Trophoblast cell (in vitro differentiated cells and primary cell): Measurements from ENCODE around the gene ATXN7.

Experiments used
- DNase-seq, 2 donors: peaks; one replicate each; pipeline ENCODE4 v3.0.0-alpha.2; 2016
- H2AFZ ChIP-seq: 2 replicates; pipeline ENCODE4 v1.6.1; 2013; ENCODE audit warnings: low read length, moderate library complexity, mild to moderate bottlenecking; ENCODE audit not compliant: insufficient read depth, poor library complexity
- H2AK5ac ChIP-seq: 2 replicates; pipeline ENCODE4 v1.6.1; 2013; ENCODE audit warnings: mild to moderate bottlenecking, low read length
- H2BK120ac ChIP-seq: 2 replicates; pipeline ENCODE4 v1.6.1; 2013; ENCODE audit warnings: low read length, mild to moderate bottlenecking, moderate library complexity; ENCODE audit not compliant: insufficient read depth, poor library complexity
- H2BK12ac ChIP-seq: 2 replicates; pipeline ENCODE4 v1.6.1; 2013; ENCODE audit warnings: mild to moderate bottlenecking, low read length, moderate library complexity
- H2BK5ac ChIP-seq: 2 replicates; pipeline ENCODE4 v1.6.1; 2013; ENCODE audit warnings: low read length, low read depth, moderate library complexity, mild to moderate bottlenecking; ENCODE audit not compliant: poor library complexity
- H3K14ac ChIP-seq: 2 replicates; pipeline ENCODE4 v1.6.1; 2013; ENCODE audit warnings: mild to moderate bottlenecking, low read length
- H3K18ac ChIP-seq: 2 replicates; pipeline ENCODE4 v1.6.1; 2013; ENCODE audit warnings: mild to moderate bottlenecking, low read length
- H3K23ac ChIP-seq: 2 replicates; pipeline ENCODE4 v1.6.1; 2013; ENCODE audit warnings: low read length
- H3K27ac ChIP-seq: 2 replicates; pipeline ENCODE4 v1.5.1; 2013; ENCODE audit warnings: low read depth, mild to moderate bottlenecking, inconsistent platforms, low read length, moderate library complexity
- H3K27me3 ChIP-seq: 2 replicates; pipeline ENCODE4 v1.6.1; 2013; ENCODE audit warnings: inconsistent platforms, mild to moderate bottlenecking, low read length, moderate library complexity; ENCODE audit not compliant: insufficient read depth
- H3K36me3 ChIP-seq, 2 experiments: 1 replicate in 1 of 2; 2 replicates in 1 of 2; pipeline ENCODE4 v1.6.1; 2013; ENCODE audit warnings: low read length in 2 of 2, mild to moderate bottlenecking in 2 of 2, moderate library complexity in 1 of 2; ENCODE audit not compliant: insufficient read depth in 2 of 2, control insufficient read depth in 1 of 2
- H3K4ac ChIP-seq: 2 replicates; pipeline ENCODE4 v1.6.1; 2013; ENCODE audit warnings: low read depth, mild to moderate bottlenecking, low read length, moderate library complexity
- H3K4me1 ChIP-seq, 2 experiments: 1 replicate in 1 of 2; 2 replicates in 1 of 2; pipeline ENCODE4 v1.6.1; 2013; ENCODE audit warnings: low read length in 2 of 2, mild to moderate bottlenecking in 2 of 2, moderate library complexity in 1 of 2; ENCODE audit not compliant: insufficient read depth in 2 of 2, control insufficient read depth in 1 of 2
- H3K4me2 ChIP-seq: 2 replicates; pipeline ENCODE4 v1.6.1; 2013; ENCODE audit warnings: inconsistent platforms, mild to moderate bottlenecking, low read length, moderate library complexity
- H3K4me3 ChIP-seq: 2 replicates; pipeline ENCODE4 v1.5.1; 2013; ENCODE audit warnings: mild to moderate bottlenecking, low read depth, low read length, inconsistent platforms
- H3K79me1 ChIP-seq: one replicate; pipeline ENCODE4 v1.6.1; 2013; ENCODE audit warnings: low read length
- H3K79me2 ChIP-seq: 2 replicates; pipeline ENCODE4 v1.6.1; 2013; ENCODE audit warnings: low read length, mild to moderate bottlenecking; ENCODE audit not compliant: control insufficient read depth, insufficient read depth, poor library complexity
- H3K9ac ChIP-seq: 2 replicates; pipeline ENCODE4 v1.6.1; 2013; ENCODE audit warnings: mild to moderate bottlenecking, low read length
- H3K9me3 ChIP-seq: 2 replicates; pipeline ENCODE4 v1.6.1; 2013; ENCODE audit warnings: low read depth, mild to moderate bottlenecking, control low read depth, inconsistent platforms, low read length; ENCODE audit not compliant: insufficient read depth
- H4K12ac ChIP-seq: 2 replicates; pipeline ENCODE4 v1.6.1; 2013; ENCODE audit warnings: low read depth, mild to moderate bottlenecking, low read length, moderate library complexity
- H4K8ac ChIP-seq: 2 replicates; pipeline ENCODE4 v1.6.1; 2013; ENCODE audit warnings: low read depth, mild to moderate bottlenecking, low read length, moderate library complexity
- H4K91ac ChIP-seq: one replicate; pipeline ENCODE4 v1.6.1; 2013; ENCODE audit warnings: low read depth, mild to moderate bottlenecking, low read length, moderate library complexity
- WGBS: extraction: QIAGEN DNeasy Blood & Tissue Kit; methylation state at CpG from one replicate; pipeline ENCODE4 v1.1.7; 2013; ENCODE audit warnings: missing lambda C conversion rate; ENCODE audit not compliant: insufficient read length, insufficient coverage; ENCODE audit errors: extremely low coverage; 5-methylcytosine and 5-hydroxymethylcytosine counted together

ATXN7 gene

GRCh38 chr3:63961891-63962290 lies 98.2 kb downstream of the ATXN7 start:
- H3K79me2 ChIP-seq: no peaks in the 10 kb centered on the region
- H3K4me2 ChIP-seq: no peak overlapping the region
- no peak overlapping the region for H3K18ac ChIP-seq
- no peak overlapping the region for H2BK120ac ChIP-seq
- H3K9me3 ChIP-seq: no peaks in the 10 kb centered on the region
- H3K27ac ChIP-seq: no peak overlapping the region
- H3K4ac ChIP-seq: no peak overlapping the region
- H4K91ac ChIP-seq: no peak overlapping the region
- H3K27me3 ChIP-seq: no peaks in the 10 kb centered on the region
- peaks cover 2% of the 10 kb centered on the region for H3K79me1 ChIP-seq
- no CpG with 5 or more reads among the region's 2 CpGs for WGBS
- no peak overlapping the region for H4K12ac ChIP-seq
- no peaks in the 10 kb centered on the region for H3K36me3 ChIP-seq
- H2AFZ ChIP-seq: no peak overlapping the region
- no peak overlapping the region for H3K14ac ChIP-seq
- H2AK5ac ChIP-seq: no peak overlapping the region
- H3K4me1 ChIP-seq: peaks cover 7 to 8% of the 10 kb centered on the region in 2 experiments
- H4K8ac ChIP-seq: no peak overlapping the region
- peak; percentile 38 to 84 for DNase-seq
- H2BK12ac ChIP-seq: no peak overlapping the region
- H3K23ac ChIP-seq: no peak overlapping the region
- H2BK5ac ChIP-seq: no peak overlapping the region
- H3K4me3 ChIP-seq: no peak overlapping the region
- H3K9ac ChIP-seq: no peak overlapping the region

GRCh38 chr3:63963496-63963895 lies 99.8 kb downstream of the ATXN7 start:
- no peak overlapping the region for H4K8ac ChIP-seq
- H3K4ac ChIP-seq: no peak overlapping the region
- H3K36me3 ChIP-seq: peaks cover 0 to 2% of the 10 kb centered on the region in 2 experiments
- H3K4me1 ChIP-seq: peaks cover 14% of the 10 kb centered on the region in 2 experiments
- no peak overlapping the region for H2AK5ac ChIP-seq
- H4K91ac ChIP-seq: no peak overlapping the region
- H3K23ac ChIP-seq: peak overlapping the region; percentile 15
- H3K27ac ChIP-seq: no peak overlapping the region
- H3K9ac ChIP-seq: no peak overlapping the region
- no peaks in the 10 kb centered on the region for H3K79me2 ChIP-seq
- H3K4me2 ChIP-seq: no peak overlapping the region
- WGBS: no CpG with 5 or more reads among the region's 1 CpG
- no peak overlapping the region for H2BK120ac ChIP-seq
- no peak overlapping the region for H2AFZ ChIP-seq
- no peak overlapping the region for H3K18ac ChIP-seq
- no peaks in the 10 kb centered on the region for H3K27me3 ChIP-seq
- H3K14ac ChIP-seq: no peak overlapping the region
- no peak overlapping the region for H2BK12ac ChIP-seq
- peaks cover 2% of the 10 kb centered on the region for H3K79me1 ChIP-seq
- no peak overlapping the region for H4K12ac ChIP-seq
- DNase-seq: no peak
- H3K4me3 ChIP-seq: no peak overlapping the region
- no peaks in the 10 kb centered on the region for H3K9me3 ChIP-seq
- no peak overlapping the region for H2BK5ac ChIP-seq

GRCh38 chr3:63964681-63965485 lies 101.2 kb downstream of the ATXN7 start:
- DNase-seq: peak; percentile 50 to 70
- H3K23ac ChIP-seq: no peak overlapping the region
- H3K9me3 ChIP-seq: no peaks in the 10 kb centered on the region
- no peak overlapping the region for H3K4ac ChIP-seq
- H2BK120ac ChIP-seq: no peak overlapping the region
- H3K9ac ChIP-seq: no peak overlapping the region
- no peaks in the 10 kb centered on the region for H3K27me3 ChIP-seq
- no peak overlapping the region for H2BK12ac ChIP-seq
- no peak overlapping the region for H4K8ac ChIP-seq
- no peak overlapping the region for H3K18ac ChIP-seq
- peaks cover 14% of the 10 kb centered on the region in 2 experiments for H3K4me1 ChIP-seq
- no CpG with 5 or more reads among the region's 6 CpGs for WGBS
- H3K79me1 ChIP-seq: peaks cover 2% of the 10 kb centered on the region
- H3K27ac ChIP-seq: peak overlapping the region; percentile 51
- H2AFZ ChIP-seq: no peak overlapping the region
- no peak overlapping the region for H3K4me2 ChIP-seq
- H3K14ac ChIP-seq: no peak overlapping the region
- H4K12ac ChIP-seq: no peak overlapping the region
- no peak overlapping the region for H4K91ac ChIP-seq
- H3K36me3 ChIP-seq: peaks cover 0 to 2% of the 10 kb centered on the region in 2 experiments
- no peaks in the 10 kb centered on the region for H3K79me2 ChIP-seq
- H2BK5ac ChIP-seq: peak overlapping the region; percentile 14
- no peak overlapping the region for H3K4me3 ChIP-seq
- no peak overlapping the region for H2AK5ac ChIP-seq

GRCh38 chr3:63966007-63966406 lies 102.3 kb downstream of the ATXN7 start:
- Histone ChIP-seq H4K91ac (no peak overlapping the region), H3K4me1 (peaks cover 19% of the 10 kb centered on the region in 2 experiments), H3K23ac (no peak overlapping the region), H3K9ac (no peak overlapping the region), H3K4me2 (no peak overlapping the region), H2AFZ (no peak overlapping the region), H3K9me3 (no peaks in the 10 kb centered on the region), H3K79me1 (peaks cover 2% of the 10 kb centered on the region), H4K12ac (no peak overlapping the region), H3K14ac (no peak overlapping the region), H2BK120ac (no peak overlapping the region), H3K4ac (no peak overlapping the region), H3K18ac (no peak overlapping the region), H3K4me3 (no peak overlapping the region), H2BK5ac (no peak overlapping the region), H3K27ac (no peak overlapping the region), H2AK5ac (no peak overlapping the region), H3K79me2 (no peaks in the 10 kb centered on the region), H2BK12ac (no peak overlapping the region), H3K27me3 (no peaks in the 10 kb centered on the region), H4K8ac (no peak overlapping the region), H3K36me3 (peaks cover 0 to 2% of the 10 kb centered on the region in 2 experiments)
- DNase-seq: no peak
- no CpG with 5 or more reads among the region's 4 CpGs for WGBS
